NCI-H1048 (cell line): Measurements from ENCODE around the gene ANKRD30B.
"Not testable (repeated sequence)": the region's sequence is repeated elsewhere in the genome, so short reads cannot be mapped to it uniquely, and the experiment has no call there.

ENCODE experiments used
- DNase-seq: peaks from one replicate; lab custom pipeline; 2025; lab: John Stamatoyannopoulos, UW

ANKRD30B gene

GRCh38 chr18:14856256-14856655 lies 108.3 kb downstream of the ANKRD30B start:
- DNase-seq: not testable (repeated sequence)

GRCh38 chr18:14858514-14858913 lies 110.5 kb downstream of the ANKRD30B start:
- DNase-seq: not testable (repeated sequence)

DNA sequence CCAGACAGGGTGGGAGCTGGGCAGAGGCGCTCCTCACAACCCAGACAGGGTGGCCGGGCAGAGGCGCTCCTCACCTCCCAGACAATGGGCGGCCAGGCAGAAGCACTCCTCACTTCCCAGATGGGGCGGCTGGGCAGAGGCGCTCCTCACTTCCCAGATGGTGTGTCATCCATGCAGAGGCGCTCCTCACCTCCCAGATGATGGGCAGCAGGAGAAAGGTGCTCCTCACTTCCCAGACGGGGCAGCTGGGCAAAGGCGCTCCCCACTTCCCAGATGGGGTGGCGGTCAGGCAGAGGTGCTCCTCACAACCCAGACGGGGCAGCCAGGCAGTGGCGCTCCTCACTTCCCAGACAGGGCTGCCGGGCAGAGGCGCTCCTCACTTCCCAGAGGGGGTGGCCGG lies 112.0 kb downstream of the ANKRD30B start:
- DNase-seq: not testable (repeated sequence)

DNA sequence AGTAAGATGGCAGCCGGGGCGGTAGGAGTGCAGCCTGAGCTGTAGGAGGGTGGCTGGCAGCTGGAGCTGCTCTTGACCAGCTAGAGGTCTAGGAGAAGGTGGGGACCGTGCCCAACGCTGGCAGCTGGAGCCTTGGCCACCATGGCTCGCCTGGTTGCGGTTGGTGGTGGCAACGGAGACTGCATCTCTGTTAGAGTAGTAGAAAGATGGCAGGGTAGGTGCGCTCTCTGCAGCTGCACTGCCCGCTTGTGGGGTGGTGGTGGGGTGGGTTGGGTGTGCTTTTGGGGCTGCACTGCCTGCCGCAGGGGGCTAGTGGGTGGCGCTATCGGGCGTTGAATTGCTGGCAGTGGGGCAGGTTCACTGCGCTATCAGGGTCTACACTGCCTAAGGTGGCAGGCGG lies 118.5 kb downstream of the ANKRD30B start:
- DNase-seq: not testable (repeated sequence)

GRCh38 chr18:14867988-14868387 lies 120.0 kb downstream of the ANKRD30B start:
- not testable (repeated sequence) for DNase-seq

DNA sequence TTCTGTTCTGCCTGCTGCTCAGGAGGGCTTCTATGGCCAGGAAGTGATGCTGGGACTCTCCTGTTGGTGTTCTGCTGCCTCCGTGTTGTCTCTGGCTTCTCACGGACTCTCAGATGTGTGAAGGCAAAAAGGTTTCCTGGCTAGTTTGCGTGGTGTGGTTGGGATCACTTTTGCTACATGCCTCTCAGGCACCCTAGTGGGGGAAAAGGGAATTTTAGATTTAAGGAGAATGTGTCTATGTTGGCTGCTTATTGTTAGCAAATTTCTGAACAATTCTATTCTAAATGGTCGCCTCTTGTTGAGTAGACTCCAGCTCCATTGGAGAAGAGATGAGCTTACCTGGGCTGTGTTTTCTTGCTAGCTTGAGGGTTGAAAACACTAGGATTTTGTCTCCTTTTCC lies 120.9 kb downstream of the ANKRD30B start:
- not testable (repeated sequence) for DNase-seq

DNA sequence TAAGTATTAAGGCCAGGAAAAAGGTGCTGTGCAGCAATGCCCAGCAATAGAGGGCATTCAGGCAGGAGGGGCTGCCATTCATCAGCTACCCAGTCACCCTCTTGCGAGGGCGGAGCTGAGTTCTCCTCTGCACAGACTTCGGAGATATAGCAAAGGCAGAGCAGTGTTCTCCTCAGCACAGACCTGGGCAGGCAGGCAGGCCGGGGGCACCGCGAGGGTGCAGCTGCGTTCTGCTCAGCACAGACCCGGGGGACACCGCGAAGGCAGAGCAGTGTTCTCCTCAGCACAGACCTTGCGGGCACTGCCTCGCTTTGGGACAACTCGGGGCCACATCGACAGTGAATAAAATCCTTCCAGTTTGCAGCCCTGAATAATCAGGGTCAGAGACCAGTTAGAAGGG lies 130.9 kb downstream of the ANKRD30B start:
- DNase-seq: not testable (repeated sequence)

GRCh38 chr18:14900435-14900834 lies 152.5 kb downstream of the ANKRD30B start:
- no peak for DNase-seq
